Testis (tissue), 2 donors: ENCODE data around the gene PEX16.

Source experiments
- CTCF ChIP-seq, 3 experiments: fragments of 450-650 bp in 2 of 3; fragments of 200-600 bp in 1 of 3; sonication (generic) in 1 of 3; IDR thresholded peaks; one replicate each; pipeline ENCODE4 v1.5.1; 2016 to 2019; ENCODE audit warnings: antibody characterized with exemption in 3 of 3, mild to moderate bottlenecking in 2 of 3, moderate library complexity in 1 of 3
- POLR2A ChIP-seq: fragments of 450-650 bp; IDR thresholded peaks from one replicate; pipeline ENCODE4 v1.6.1; 2017; ENCODE audit warnings: antibody characterized with exemption, mild to moderate bottlenecking, moderate library complexity

DNA sequence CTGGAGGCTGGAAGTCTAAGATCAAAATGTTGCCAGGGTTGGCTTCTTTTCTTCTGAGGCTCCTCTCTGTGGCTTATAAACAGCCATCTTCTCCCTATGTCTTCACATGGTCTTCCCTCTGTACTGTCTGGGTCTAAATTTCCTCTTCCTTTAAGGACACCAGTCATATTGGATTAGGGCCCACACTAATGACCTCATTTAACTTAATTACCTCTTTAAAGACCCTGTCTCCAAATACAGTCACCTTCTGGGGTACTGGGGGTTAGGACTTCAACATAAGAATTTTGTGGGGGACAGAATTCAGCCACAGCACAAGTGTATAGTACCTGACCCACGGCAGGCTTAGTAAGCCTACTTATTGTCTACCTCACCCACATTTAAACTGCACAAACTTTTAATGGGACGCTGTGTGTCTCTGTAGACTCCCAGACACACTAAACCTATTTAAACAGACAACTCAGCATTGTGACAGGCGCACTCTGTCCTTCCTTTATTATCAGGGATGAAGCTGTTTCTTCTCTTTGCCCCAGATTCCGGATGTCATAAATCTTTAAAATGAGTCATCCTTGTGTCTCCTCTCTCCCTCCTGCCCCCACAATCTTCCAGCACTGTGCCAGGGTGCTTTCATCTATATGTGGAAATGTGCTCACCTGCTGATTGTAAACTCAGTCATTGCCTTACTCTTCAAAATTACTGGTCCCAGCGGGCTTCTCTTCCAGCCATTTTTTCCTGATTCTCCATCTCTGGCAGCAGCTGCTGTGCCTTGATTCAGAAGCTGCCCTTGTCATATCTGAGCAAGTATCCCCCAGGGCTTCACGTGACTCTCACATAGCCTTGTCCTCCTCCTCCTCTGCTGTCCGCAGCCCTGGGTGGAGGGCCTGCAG lies 37.6 kb downstream of the PEX16 start:
- no peak for TF ChIP-seq CTCF (IDR thresholded peaks at IDR 0.05)
- TF ChIP-seq POLR2A, result no peak
